ENCODE data around the gene RPL32.

Gene RPL32

DNA sequence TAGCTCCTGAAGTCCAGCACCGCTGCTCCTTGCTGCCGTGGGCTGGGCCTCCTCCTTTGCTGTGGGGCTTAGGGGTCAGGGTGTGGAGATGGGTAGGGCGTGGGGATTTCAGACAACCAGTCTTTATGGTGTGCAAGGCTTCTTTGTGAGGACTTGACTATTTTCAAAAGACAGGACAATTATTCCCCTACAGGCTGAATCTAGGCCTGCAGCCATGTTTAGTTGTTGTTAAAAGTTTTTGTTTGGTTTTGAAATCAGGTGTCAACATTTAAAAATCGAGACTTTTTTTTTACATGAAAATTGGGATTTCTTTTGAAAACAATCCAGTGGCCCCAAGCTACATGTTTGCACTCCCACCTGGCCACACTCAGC, 10.6 kb downstream of the RPL32 start:
- DNase-seq, result no peak

DNA sequence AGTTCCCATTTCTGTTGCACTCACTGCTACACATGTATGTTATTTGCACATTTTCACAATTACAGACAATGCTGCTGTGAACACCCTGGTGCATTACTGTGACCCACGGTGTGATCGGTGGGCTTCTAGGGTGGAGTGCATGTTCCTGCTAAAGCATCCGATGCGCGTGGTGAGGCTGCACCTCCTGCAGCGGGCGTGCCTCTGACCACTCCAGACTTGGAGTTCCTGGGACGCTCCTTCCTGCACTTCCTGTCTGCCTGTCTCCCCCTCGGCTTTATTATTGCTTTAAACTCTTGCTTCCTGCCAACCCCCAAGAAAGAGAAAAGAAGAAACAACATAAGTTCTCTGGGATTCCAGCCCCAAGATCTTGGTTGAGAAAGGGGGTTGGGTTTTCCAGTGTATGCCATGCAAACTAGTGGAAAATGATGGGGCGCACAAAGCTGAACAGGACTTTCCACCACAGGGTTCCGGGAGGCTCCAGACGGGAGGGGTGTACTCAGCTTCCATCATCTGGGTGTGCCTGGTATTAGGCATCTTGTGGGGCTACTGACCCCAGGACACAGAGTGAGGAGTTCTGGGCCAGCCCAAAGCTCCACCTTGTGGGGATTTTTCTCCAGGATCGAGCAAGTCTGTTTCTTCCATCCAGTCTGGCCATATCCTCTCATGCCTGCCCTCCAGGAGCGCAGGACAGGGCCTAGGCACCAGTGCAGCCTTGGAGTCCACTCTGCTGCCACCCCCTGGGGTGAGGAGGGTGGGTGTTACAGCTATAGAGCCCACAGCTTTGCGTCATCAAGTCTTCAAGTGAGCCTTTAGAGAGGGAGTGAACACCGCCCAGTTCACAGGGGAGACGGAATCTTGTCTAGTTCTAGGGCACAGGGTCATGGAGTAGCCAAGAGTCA, 11.2 kb downstream of the RPL32 start:
- DNase-seq, result no peak

- DNase-seq, result no peak
Measured at GRCh38 chr3:12829404-12829803, 12.0 kb downstream of the RPL32 start.

GRCh38 chr3:12828751-12829150, 12.6 kb downstream of the RPL32 start:
- DNase-seq, result no peak

- DNase-seq, result no peak
Measured at GRCh38 chr3:12825156-12825555, 16.2 kb downstream of the RPL32 start.

- no peak for DNase-seq
Measured at GRCh38 chr3:12824299-12824698, 17.1 kb downstream of the RPL32 start.

- DNase-seq, result peak in 1 of 2 donors; percentile 7
Measured at GRCh38 chr3:12822725-12823373, 18.5 kb downstream of the RPL32 start.

- DNase-seq, result no peak
Measured at GRCh38 chr3:12818773-12819172, 22.6 kb downstream of the RPL32 start.

DNA sequence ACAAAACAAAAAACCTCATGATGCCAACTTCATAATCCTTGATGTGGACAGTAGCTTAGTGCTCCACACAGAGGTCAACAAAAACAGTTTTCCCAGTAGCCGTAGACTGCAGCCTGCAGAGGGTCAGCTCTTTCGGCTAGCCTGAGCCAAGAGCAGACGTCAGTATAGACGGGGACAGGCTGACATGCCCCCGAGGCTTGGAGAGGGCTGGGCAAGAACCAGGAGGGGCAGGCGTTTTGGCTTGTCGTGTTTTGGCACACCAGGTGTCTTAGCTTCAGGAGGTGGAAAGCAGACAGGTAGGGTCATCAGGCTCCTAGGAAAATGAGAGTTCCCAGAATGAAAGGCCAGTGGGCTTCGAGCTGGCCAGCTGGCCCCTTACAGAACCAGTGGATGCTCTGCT, 23.1 kb downstream of the RPL32 start:
- no peak for DNase-seq

- DNase-seq, result no peak
Measured at GRCh38 chr3:12817343-12817710, 24.0 kb downstream of the RPL32 start.

DNA sequence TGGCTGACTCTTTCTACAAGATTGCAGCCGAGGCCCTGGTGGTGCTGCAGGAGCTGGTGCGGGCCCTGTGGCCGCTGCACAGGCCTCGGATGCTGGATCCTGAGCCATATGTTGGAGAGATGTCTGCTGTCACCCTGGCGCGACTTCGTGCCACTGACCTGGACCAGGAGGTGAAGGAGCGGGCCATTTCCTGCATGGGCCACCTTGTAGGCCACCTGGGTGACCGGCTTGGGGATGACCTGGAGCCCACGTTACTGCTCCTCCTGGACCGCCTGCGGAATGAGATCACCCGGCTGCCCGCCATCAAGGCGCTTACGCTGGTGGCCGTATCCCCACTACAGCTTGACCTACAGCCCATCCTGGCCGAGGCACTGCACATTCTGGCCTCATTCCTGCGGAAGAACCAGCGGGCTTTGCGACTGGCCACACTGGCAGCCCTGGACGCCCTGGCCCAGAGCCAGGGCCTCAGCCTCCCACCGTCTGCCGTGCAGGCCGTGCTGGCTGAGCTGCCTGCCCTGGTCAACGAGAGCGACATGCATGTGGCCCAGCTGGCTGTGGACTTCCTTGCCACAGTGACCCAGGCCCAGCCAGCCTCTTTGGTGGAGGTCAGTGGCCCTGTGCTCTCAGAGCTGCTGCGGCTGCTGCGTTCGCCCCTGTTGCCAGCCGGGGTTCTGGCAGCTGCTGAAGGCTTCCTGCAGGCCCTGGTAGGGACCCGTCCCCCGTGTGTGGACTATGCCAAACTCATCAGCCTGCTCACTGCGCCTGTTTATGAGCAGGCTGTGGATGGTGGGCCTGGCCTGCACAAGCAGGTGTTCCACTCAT, 24.6 kb downstream of the RPL32 start:
- no peak for DNase-seq

DNA sequence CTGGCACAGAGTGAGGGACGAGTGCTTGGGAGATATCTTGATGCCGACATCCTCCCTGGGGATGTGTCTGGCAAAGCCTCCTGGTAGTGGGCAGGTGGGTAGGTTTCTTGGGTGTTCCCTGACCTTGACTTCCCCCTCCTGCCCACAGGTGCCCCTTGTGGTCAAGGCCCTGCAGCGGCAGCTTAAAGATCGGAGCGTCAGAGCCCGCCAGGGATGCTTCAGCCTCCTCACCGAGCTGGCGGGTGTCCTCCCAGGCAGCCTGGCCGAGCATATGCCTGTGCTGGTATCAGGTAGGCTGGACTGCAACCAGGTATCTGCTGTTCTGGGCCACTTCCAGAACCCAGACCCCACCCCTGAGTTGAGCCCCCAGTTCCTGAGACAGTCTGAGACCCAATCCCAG, 25.6 kb downstream of the RPL32 start:
- DNase-seq, result no peak

GRCh38 chr3:12815078-12815477, 26.3 kb downstream of the RPL32 start:
- no peak for DNase-seq

DNA sequence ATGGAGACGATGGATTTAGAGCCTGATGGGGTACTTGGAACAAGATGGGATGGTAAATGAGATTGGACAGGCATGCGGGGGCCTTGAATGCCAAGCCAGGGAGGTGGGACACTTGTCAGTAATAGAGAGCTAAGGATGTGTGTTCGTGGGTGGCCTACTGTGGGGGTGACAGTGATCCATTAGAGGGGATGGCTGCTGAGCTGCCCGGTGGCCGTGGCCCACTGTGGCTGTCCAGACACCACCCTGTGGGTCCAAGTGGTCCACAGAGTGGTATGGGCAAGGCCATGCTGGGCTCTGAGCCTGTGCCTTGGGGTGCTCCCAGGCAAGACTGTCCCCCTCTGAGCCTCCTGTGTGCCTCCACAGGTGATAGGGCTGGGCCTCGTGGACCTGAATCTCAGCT, 27.4 kb downstream of the RPL32 start:
- no peak for DNase-seq

DNA sequence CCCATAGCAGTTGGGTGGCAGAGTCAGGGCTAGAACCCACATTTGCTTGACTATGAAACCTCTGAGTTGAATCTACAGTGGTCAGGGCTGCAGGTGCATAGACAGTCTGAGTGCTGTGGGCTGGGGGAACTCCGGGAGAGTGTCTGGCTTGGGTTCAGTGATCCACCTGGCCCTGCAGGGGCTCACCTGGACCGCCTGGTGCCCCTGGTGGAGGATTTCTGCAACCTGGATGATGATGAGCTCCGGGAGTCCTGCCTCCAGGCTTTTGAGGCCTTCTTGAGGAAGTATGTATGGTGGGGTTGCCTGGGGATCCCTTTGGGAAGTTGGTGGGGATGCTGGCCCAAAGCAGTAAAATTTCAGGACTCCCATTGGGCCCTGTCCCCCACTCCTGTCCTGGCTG, 28.6 kb downstream of the RPL32 start:
- no peak for DNase-seq

DNA sequence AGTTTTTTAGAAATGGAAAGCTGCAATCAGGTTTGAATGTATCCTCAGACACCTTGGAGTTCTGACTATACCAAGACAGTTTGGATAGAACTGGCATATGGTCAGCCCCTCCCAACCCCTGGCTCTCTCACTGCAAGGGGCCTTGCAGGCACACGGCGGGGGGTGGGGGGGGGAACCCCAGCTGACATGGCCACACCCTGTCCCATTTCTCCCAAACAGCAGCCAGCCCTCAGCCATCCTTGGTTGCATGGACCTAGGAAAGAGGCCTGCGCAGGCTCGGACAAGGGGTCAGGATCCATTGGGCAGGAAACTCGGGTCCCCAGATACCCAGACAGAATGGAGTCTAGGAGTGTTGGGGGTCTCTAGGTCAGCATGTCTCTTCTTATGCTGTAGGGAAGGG, 30.4 kb downstream of the RPL32 start:
- DNase-seq, result no peak

GRCh38 chr3:12810013-12810780, 31.2 kb downstream of the RPL32 start:
- DNase-seq, result peak; percentile 75 to 87

GRCh38 chr3:12809435-12809834, 31.9 kb downstream of the RPL32 start:
- no peak for DNase-seq

GRCh38 chr3:12809001-12809400, 32.4 kb downstream of the RPL32 start:
- DNase-seq, result no peak

- no peak for DNase-seq
Measured at GRCh38 chr3:12808587-12808986, 32.8 kb downstream of the RPL32 start.

- no peak for DNase-seq
Measured at GRCh38 chr3:12807601-12808359, 33.6 kb downstream of the RPL32 start.

GRCh38 chr3:12807066-12807465, 34.3 kb downstream of the RPL32 start:
- no peak for DNase-seq

All from bone marrow (tissue), 2 donors.